GM12878 (cell line): Measurements from ENCODE around the gene LRTM2. TPM values are rescaled to one million over a fixed set of nuclear protein-coding genes. Genes with fewer than 3 reads are reported as not detected.

ENCODE experiments used
- ATAC-seq: fragments of 200-7000 bp; cut with Tn5 transposase; 3 replicates; pipeline ENCODE4 v1.9.1; 2020; ENCODE audit warnings: mild to moderate bottlenecking, moderate library complexity
- BruUV-seq: library from RNA; stranded (reverse); fragments of 400-500 nt; replicated peaks from 2 replicates; lab custom pipeline; 2021; lab: Mats Ljungman, UMichigan
- CTCF ChIA-PET: fragments of 300-600 bp; sonication (Branson Sonifier 250); formaldehyde crosslinking; extraction: SDS; loops from one replicate; lab custom pipeline; 2021; ENCODE audit warnings: inconsistent platforms; lab: Yijun Ruan, JAX
- POLR2A ChIA-PET: fragments of 350-600 bp; formaldehyde crosslinking; extraction: SDS; loops from one replicate; lab custom pipeline; 2021; ENCODE audit warnings: inconsistent platforms; lab: Charles Lee
- RAD21 ChIA-PET: fragments of 300-600 bp; sonication (Branson Sonifier 250); formaldehyde crosslinking; loops from one replicate; lab custom pipeline; 2023; ENCODE audit warnings: antibody characterized with exemption; ENCODE audit not compliant: unreplicated experiment; lab: Charles Lee
- SMC1A ChIA-PET: fragments of 300-600 bp; sonication (Branson Sonifier 250); formaldehyde crosslinking; loops from one replicate; lab custom pipeline; 2023; ENCODE audit not compliant: unreplicated experiment, uncharacterized antibody; lab: Charles Lee
- DNase-seq: peaks from one replicate; pipeline ENCODE4 v3.0.0-alpha.2; 2011; ENCODE audit warnings: low read depth, low spot score
- FAIRE-seq: peaks from 3 replicates; lab custom pipeline; 2011; peaks lifted over from hg19 to GRCh38; lab: Jason Lieb, UNC
- H2AFZ ChIP-seq: 2 replicates; pipeline ENCODE4 v1.6.0; 2011; ENCODE audit warnings: low read depth, low read length, control low read depth; ENCODE audit not compliant: control insufficient read depth
- H3K27ac ChIP-seq: 2 replicates; pipeline ENCODE4 v1.5.1; 2011; ENCODE audit warnings: control low read depth; ENCODE audit not compliant: control insufficient read depth, insufficient read depth
- H3K27me3 ChIP-seq, 2 experiments: replicated peaks in 1 of 2; 2 replicates each; pipeline versions ENCODE4 v1.6.0 to v1.6.1; 2011; ENCODE audit warnings: low read length in 1 of 2; ENCODE audit not compliant: control insufficient read depth in 2 of 2, insufficient read depth in 2 of 2
- H3K36me3 ChIP-seq, 2 experiments: 2 replicates each; pipeline ENCODE4 v1.5.1; 2011; ENCODE audit warnings: low read length in 1 of 2; ENCODE audit not compliant: control insufficient read depth in 2 of 2, insufficient read depth in 2 of 2
- H3K4me1 ChIP-seq: 2 replicates; pipeline ENCODE4 v1.6.1; 2011; ENCODE audit warnings: mild to moderate bottlenecking, low read length, moderate library complexity, mixed read lengths; ENCODE audit not compliant: control insufficient read depth, insufficient read depth
- H3K4me2 ChIP-seq: 2 replicates; pipeline ENCODE4 v1.6.0; 2011; ENCODE audit warnings: control low read depth; ENCODE audit not compliant: control insufficient read depth, insufficient read depth
- H3K4me3 ChIP-seq: fragments of 200-600 bp; sonication (generic); 2 replicates; pipeline ENCODE4 v1.5.1; 2016
- H3K79me2 ChIP-seq: 2 replicates; pipeline ENCODE4 v1.6.0; 2011; ENCODE audit warnings: low read length; ENCODE audit not compliant: control insufficient read depth, insufficient read depth
- H3K9ac ChIP-seq: 2 replicates; pipeline ENCODE4 v1.8.0; 2011; ENCODE audit warnings: low read length, control low read depth, mixed read lengths; ENCODE audit not compliant: control insufficient read depth, insufficient read depth
- H3K9me3 ChIP-seq: replicated peaks from 3 replicates; pipeline ENCODE4 v1.5.1; 2011; ENCODE audit warnings: mild to moderate bottlenecking, low read length; ENCODE audit not compliant: control insufficient read depth, insufficient read depth
- H4K20me1 ChIP-seq: 2 replicates; pipeline ENCODE4 v1.6.0; 2011; ENCODE audit not compliant: control insufficient read depth, insufficient read depth
- CUX1 ChIP-seq: IDR thresholded peaks from 2 replicates; pipeline ENCODE4 v1.6.1; 2012; ENCODE audit warnings: improper control_type of control experiment, low read depth, low read length; ENCODE audit not compliant: insufficient replicate concordance
- JUND ChIP-seq: IDR thresholded peaks from 2 replicates; pipeline ENCODE4 v1.6.1; 2012; ENCODE audit warnings: low read depth, mild to moderate bottlenecking, low read length, improper control_type of control experiment, moderate library complexity
- MTA3 ChIP-seq: IDR thresholded peaks from 2 replicates; pipeline ENCODE4 v1.6.1; 2012; ENCODE audit warnings: low read length, inconsistent platforms, borderline replicate concordance
- POLR2AphosphoS5 ChIP-seq: IDR thresholded peaks from 2 replicates; pipeline ENCODE4 v1.6.1; 2011; ENCODE audit warnings: mild to moderate bottlenecking, low read length, inconsistent platforms
- REST ChIP-seq: IDR thresholded peaks from 2 replicates; pipeline ENCODE4 v1.6.1; 2012; ENCODE audit warnings: mild to moderate bottlenecking, low read depth, low read length
- SMAD1 ChIP-seq: fragments of 450-650 bp; IDR thresholded peaks from 2 replicates; pipeline ENCODE4 v1.6.1; 2018; ENCODE audit warnings: mild to moderate bottlenecking, low read depth; ENCODE audit not compliant: partially characterized antibody
- STAT1 ChIP-seq: fragments of 450-650 bp; conservative IDR thresholded peaks from 2 replicates; pipeline ENCODE4 v1.6.1; 2014; ENCODE audit warnings: antibody characterized with exemption, mild to moderate bottlenecking
- STAT3 ChIP-seq: IDR thresholded peaks from 2 replicates; pipeline ENCODE4 v1.6.1; 2011; ENCODE audit warnings: low read depth, low read length, improper control_type of control experiment
- TAF1 ChIP-seq: IDR thresholded peaks from 2 replicates; pipeline ENCODE4 v1.6.1; 2011; ENCODE audit warnings: mild to moderate bottlenecking, low read depth, low read length, borderline replicate concordance
- USF1 ChIP-seq: IDR thresholded peaks from 2 replicates; pipeline ENCODE4 v1.6.1; 2011; ENCODE audit warnings: borderline replicate concordance, low read depth, mild to moderate bottlenecking, moderate library complexity, mixed read lengths, low read length; ENCODE audit not compliant: insufficient read depth; ENCODE audit errors: extremely low read length
- WGBS: methylation state at CpG from one replicate; pipeline ENCODE4 v1.1.6; 2016; ENCODE audit warnings: low lambda C conversion rate; ENCODE audit not compliant: insufficient replicate concordance, insufficient coverage; ENCODE audit errors: missing lambda C conversion rate; 5-methylcytosine and 5-hydroxymethylcytosine counted together
- in situ Hi-C: fragments of 300-500 bp; cut with MboI; formaldehyde crosslinking; loops from 9 replicates; pipeline ENCODE4 v1.14.3; 2018; ENCODE audit warnings: mixed read lengths
- intact Hi-C: fragments of 100-400 bp; cut with micrococcal nuclease; formaldehyde crosslinking; loops from one replicate; pipeline ENCODE4 v1.14.2; 2022; ENCODE audit not compliant: unreplicated experiment
- polyA plus RNA-seq, 11 experiments: library from polyadenylated mRNA; depleted of rRNA in 4 of 11; unstranded in 6 of 11; stranded (reverse) in 5 of 11; fragments of >200 nt; fragmentation: Nextera tagmentation in 4 of 11; fragmentation: Illumina TruSeq in 1 of 11; extraction: Ambion mirVana in 4 of 11; extraction: Trizol in 1 of 11; gene quantifications; 1 replicate in 1 of 11; 2 replicates in 10 of 11; pipeline versions ENCODE4 v1.2.1 to v1.2.3, GENCODE V29; 2011 to 2016; ENCODE audit warnings: inconsistent platforms in 2 of 11, missing spikeins in 2 of 11, low read depth in 1 of 11
- total RNA-seq, 4 experiments: library from RNA; depleted of rRNA in 3 of 4; stranded (reverse); fragments of >200 nt in 3 of 4; fragmentation: Illumina TruSeq in 1 of 4; extraction: Trizol in 1 of 4; gene quantifications; 2 replicates each; pipeline versions ENCODE4 v1.2.1 to v1.2.3, GENCODE V29; 2013 to 2021

The LRTM2 gene
- total and polyA plus RNA-seq, 10 of the 15 experiments (the other 5 are each of a cell fraction or from before 2014, with no cell fraction given), result 0.05 TPM; not detected in 9

GRCh38 chr12:1820191-1820895 is at the start of gene LRTM2 (continued):
- TF ChIP-seq CUX1, result no peak
- TF ChIP-seq TAF1, result no peak
- no peak for TF ChIP-seq SMAD1

GRCh38 chr12:1773937-1774655 is 46.3 kb upstream of the LRTM2 start:
- ChIA-PET RAD21 (interaction anchor here (0.6 kb wide), 1 partner anchor 27 kb away, joined by 3 read pairs; no protein-coding TSS in a partner anchor), SMC1A (interaction anchor here (0.7 kb wide), 1 partner anchor 92 kb away, joined by 3 read pairs; no protein-coding TSS in a partner anchor), CTCF (interaction anchor here (1.1 to 2.2 kb wide), 2 partner anchors 9 to 85 kb away, joined by 3 to 5 read pairs; no protein-coding TSS in a partner anchor), POLR2A (no interaction called here)
- Histone ChIP-seq H3K27me3 (no peaks in the 10 kb centered on the region), H3K4me1 (no peaks in the 10 kb centered on the region), H3K9ac (no peak overlapping the region), H3K36me3 (peaks cover 6 to 9% of the 10 kb centered on the region in 2 experiments), H3K27ac (no peak overlapping the region), H3K4me3 (no peak overlapping the region), H2AFZ (no peak overlapping the region), H3K4me2 (no peak overlapping the region), H3K9me3 (no peaks in the 10 kb centered on the region), H4K20me1 (no peaks in the 10 kb centered on the region), H3K79me2 (no peaks in the 10 kb centered on the region; the same call in 1 of the 2 replicates)
- TSS peak; percentile 35 for BruUV-seq
- intact Hi-C loops (no loop called here), in situ Hi-C loops (no loop called here)
- WGBS, result 34% methylated on average over 4 of the region's 4 CpGs
- FAIRE-seq (no peak), DNase-seq (no peak), ATAC-seq (no peak)
- TF ChIP-seq USF1 (no peak), STAT3 (no peak), MTA3 (no peak), REST (no peak), STAT1 (no peak), POLR2AphosphoS5 (no peak), JUND (no peak)
